ENCODE measurements around the gene PODXL. TPM values are rescaled to one million over a fixed set of nuclear protein-coding genes. Genes with fewer than 3 reads are reported as not detected.
"Not testable (repeated sequence)": the region's sequence is repeated elsewhere in the genome, so short reads cannot be mapped to it uniquely, and the experiment has no call there.

Gene PODXL
- total RNA-seq, 1 donor from 2014 or later, result 114 TPM

- no peak for DNase-seq (ENCODE audit: low read depth, low spot score)
Measured at GRCh38 chr7:131495669-131496498, 60.5 kb downstream of the PODXL start.

- no peak for DNase-seq (ENCODE audit: low read depth, low spot score)
Measured at GRCh38 chr7:131494182-131494581, 62.2 kb downstream of the PODXL start.

DNA sequence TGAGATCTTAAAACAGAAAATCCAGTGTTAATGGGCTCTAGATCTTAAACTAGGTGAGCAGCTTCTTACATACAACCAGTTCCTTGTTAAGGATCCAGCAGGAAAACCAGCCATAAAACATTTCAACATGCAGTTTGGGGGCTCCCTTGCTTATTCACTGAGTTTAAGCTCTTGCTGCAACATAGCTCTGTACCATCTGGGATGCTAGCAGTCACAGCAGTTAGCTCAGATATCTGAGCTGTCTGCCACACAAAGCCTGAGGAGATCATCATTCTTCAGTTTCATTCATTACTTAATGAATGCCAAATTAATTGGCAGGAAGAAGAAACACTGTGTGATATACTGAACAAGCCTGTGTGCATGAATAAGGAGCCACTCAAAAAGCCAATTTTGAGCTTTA lies 62.8 kb downstream of the PODXL start:
- DNase-seq (ENCODE audit: low read depth, low spot score), result no peak

DNA sequence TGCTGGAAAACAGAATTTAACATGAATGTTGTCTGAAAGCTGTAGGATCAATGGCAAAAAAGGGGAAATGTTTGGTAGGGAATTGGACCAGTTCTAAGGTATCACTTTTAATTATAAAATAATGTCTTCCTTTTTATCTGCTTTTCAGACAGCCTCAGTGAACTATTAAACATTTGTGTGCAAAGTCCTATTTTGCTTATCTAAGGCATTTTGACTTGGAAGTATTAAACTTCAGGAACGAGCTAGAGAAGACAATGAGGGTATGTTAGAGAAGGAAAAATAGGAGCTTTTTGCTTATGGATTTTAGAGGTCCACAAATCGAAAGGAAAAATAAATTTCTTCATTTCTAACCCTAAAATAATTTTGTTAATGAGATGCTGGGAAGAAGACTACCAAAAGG lies 63.3 kb downstream of the PODXL start:
- DNase-seq (ENCODE audit: low read depth, low spot score), result no peak

DNA sequence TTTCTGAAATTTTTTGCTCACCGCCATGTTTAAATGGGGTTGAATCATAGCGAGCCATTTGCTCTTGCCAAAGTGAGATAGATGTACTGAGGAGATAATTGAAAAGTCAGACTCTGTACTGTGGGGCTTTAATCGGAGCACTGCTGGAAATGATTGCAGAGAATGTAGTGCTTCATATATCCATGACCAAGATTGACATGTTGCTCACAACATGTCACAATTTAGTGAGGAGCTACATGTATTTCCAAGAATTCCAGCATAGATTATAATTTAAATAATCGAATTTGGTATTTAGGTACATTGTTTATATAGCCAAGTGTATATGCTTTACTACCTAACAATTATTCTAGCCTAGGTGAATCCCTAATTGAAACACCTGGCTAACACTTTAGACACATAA lies 66.5 kb downstream of the PODXL start:
- no peak for DNase-seq (ENCODE audit: low read depth, low spot score)

GRCh38 chr7:131489196-131489595 lies 67.2 kb downstream of the PODXL start:
- no peak for DNase-seq (ENCODE audit: low read depth, low spot score)

DNA sequence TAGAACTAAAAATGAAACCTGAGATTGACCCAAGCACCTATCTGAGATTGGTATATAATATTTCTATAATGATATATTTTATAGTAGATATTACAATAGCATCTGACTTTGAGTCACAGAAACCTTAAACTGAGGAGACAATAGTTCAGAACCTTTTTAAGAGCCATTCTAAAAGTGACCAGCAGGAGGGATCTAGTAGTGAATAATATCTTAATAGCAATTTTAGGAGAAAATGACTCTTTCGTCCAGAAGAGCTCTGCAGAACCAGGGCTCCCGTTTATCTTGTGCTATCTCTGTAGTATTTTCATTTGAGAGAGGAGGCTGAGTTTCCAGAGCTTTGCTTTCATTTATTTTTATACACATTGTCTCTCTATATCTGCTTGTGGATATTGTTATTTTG lies 68.1 kb downstream of the PODXL start:
- no peak for DNase-seq (ENCODE audit: low read depth, low spot score)

DNA sequence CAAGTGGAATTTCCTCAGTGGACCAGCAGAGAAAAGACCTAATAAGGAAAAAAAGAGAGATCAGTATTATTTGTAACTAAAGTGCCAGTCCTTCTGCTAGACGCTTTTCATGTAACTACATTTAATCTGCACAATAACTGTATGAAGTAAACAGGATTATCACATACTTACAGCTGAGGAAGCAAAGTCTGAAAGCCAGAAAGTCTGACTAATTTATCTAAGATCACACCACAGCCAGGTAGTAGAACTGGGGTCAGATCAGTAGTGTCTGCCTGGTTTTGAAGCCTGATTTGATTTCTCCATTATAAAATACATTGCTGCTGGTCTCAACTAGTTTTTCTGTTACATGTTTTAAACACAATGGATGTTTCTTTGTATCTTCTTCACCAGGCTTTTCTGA lies 69.2 kb downstream of the PODXL start:
- no peak for DNase-seq (ENCODE audit: low read depth, low spot score)

GRCh38 chr7:131486346-131486745 lies 70.1 kb downstream of the PODXL start:
- peak; percentile 45 for DNase-seq (ENCODE audit: low read depth, low spot score)

DNA sequence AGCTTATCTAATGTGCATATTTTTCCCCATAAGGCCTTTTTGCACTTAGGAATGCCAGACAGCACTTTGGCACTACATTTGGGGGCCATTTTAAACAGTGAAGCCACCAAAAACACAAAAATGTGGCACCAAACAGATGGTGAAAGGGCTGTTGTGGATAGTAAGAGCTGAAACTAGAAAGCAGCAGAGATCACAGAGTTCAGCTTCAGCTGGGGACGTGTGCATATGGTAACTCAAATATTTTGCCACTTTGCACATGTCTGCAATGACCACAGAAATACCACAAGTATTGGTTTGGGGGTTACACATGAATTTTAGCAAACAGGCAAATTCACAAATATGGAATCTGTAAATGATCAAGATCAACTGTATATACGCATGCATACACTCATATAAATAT lies 72.8 kb downstream of the PODXL start:
- no peak for DNase-seq (ENCODE audit: low read depth, low spot score)

DNA sequence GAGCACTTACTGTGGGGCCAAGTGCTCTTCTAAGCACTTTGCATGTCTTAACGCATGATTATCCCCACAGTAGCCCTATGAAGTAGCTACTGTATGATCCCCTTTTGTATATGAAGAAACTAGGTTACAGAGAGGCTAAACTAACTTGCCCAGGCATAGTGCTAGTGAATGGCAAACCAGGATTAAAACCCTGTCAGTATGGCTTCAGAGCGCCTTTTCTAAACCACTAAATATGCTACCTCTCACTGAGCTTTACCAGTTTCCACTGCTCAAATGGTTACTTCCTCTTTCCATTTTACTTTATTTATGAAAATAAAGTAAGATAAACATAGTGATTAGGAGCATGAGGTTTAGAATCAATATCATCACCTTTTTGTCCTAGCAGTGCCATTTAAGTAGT lies 73.6 kb downstream of the PODXL start:
- no peak for DNase-seq (ENCODE audit: low read depth, low spot score)

- peak; percentile 63 for DNase-seq (ENCODE audit: low read depth, low spot score)
Measured at GRCh38 chr7:131480384-131481315, 75.8 kb downstream of the PODXL start.

DNA sequence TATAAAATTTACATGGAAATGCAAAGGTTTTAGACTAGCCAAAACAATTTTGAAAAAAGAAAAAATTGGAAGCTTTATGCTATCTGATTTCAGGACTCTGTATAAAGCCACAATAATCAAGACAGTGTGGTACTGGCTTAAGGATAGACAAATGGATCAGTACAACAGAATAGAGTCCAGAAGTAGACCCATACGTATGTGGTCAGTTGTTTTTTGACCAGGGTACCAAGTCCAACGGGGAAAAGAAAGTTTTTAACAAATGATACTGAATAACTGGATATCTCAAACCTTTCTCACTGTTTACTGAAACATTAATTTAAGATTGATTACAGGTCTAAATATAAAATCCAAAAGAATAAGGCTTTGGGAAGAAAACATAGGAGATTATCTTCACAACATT lies 79.7 kb downstream of the PODXL start:
- no peak for DNase-seq (ENCODE audit: low read depth, low spot score)

DNA sequence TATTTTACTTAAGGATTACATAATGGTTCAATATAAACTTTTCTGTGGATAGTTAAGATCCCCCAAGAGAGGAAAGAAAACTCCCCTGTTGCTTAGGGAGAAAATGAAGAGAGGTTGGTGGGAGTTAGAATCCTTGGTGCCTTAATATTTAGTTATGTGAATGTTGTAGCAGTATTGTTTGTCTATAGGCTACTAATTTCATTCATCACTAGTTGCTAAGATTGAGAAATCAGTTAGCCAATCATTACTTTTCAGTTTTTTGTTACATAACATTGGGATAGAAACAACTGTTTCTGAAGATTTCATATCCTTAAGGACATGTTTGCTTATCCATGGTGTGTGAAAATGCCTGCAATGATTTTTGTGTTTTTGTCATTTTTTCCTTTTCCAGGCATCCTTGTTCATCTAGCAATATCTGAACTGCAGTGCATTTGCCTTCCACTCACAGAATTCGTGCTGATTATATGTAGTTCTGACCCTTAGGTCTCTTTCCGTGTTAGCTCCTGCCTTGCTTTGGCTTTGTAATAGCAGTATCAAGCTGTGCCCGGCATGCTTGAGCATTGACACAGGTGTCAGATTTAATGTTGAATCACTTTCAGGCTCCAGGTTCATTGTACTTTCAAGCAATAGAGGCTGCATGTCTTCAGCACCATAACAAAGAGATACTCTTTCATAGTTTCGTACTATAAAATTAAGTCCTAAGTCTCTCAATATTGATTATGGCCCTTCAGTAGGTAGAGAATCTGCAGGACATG lies 85.0 kb downstream of the PODXL start:
- no peak for DNase-seq (ENCODE audit: low read depth, low spot score)

DNA sequence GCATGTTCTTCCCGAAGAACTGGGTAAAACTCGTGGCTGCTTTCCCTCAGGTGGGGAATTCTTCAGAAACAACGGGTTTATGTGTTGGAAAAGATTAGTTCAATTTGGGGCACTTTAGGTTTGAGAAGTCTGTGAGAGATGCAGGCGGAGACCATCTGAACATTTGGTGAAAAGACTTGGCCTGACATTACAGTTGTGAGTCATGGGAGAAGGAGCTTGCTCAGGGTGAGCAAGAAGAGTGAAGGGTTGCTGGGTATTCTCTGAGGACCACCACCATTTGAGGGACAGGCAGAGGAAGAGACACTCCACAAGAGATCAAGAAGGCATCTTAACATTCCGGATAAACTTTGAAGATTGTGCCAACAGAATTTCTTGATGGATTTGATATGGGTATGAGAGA lies 88.6 kb downstream of the PODXL start:
- DNase-seq (ENCODE audit: low read depth, low spot score), result no peak

DNA sequence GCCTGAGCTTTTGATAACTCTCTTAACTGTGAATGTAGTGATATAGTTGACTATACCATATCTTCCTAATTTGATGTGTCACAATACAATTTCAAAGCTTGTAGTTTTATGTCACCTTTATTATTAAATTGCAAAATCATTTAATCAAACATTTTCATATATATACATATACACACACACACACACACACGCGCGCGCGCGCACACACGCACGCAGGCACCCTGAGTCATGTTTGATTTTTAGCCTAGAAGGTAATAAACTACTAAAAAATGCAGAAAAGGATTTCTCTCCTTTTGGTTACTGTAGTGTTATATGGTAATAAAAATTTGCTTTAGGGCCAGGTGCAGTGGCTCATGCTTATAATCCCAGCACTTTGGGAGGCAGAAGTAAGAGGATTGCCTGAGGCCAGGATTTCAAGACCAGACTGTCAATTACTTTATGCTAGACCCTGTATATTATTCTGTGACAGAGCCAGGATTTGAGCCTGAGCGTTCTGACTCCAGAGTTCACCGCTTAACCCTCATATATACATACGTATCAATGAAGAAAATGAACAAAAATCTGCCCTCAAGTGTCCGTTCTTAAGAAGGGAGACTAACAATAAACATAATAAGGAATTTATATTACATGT lies 89.6 kb downstream of the PODXL start:
- no peak for DNase-seq (ENCODE audit: low read depth, low spot score)

DNA sequence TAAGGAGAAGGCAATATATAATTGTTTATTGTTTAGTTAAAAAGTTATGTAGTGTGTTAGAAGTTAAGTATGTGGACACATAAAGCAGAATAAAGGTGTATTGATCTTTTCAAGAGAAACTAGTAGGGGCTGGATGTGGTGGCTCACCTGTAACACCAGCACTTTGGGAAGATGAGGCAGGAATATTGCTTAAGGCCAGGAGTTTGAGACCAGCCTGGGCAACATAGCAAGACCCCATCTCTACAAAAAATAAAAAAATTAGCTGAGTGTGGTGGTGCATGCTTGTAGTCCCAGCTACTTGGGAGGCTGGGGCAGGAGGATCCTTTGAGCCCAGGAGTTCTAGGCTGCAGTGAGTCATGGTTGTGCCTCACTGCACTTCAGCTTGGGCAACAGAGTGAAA lies 93.7 kb downstream of the PODXL start:
- DNase-seq (ENCODE audit: low read depth, low spot score), result not testable (repeated sequence)

GRCh38 chr7:131462059-131462458 lies 94.4 kb downstream of the PODXL start:
- DNase-seq (ENCODE audit: low read depth, low spot score), result no peak

GRCh38 chr7:131459256-131459655 lies 97.2 kb downstream of the PODXL start:
- no peak for DNase-seq (ENCODE audit: low read depth, low spot score)

DNA sequence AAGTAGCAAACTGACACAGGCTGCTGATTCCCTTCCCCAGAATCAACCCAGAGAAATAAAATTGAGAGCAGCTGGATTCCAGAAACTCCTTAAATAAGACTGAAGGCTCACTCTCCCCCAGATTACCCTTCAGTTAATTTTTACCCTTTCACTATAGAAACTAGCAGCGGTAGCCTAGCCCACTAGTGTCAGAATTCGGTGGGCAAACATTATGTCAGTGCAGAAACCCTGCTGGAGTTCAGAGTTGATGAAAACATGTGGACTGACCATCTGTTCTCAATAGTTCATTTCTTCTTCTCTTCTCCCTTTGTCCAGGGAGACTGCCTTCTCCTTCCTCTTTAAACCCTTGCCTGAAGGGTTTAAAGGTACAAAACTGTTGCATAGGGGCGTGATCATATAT lies 100.1 kb downstream of the PODXL start:
- DNase-seq (ENCODE audit: low read depth, low spot score), result no peak

- DNase-seq (ENCODE audit: low read depth, low spot score), result no peak
Measured at GRCh38 chr7:131455546-131455945, 100.9 kb downstream of the PODXL start.

Data from pulmonary artery endothelial cell (primary cell).